ENCODE measurements around the gene TNFSF4.

Gene TNFSF4

DNA sequence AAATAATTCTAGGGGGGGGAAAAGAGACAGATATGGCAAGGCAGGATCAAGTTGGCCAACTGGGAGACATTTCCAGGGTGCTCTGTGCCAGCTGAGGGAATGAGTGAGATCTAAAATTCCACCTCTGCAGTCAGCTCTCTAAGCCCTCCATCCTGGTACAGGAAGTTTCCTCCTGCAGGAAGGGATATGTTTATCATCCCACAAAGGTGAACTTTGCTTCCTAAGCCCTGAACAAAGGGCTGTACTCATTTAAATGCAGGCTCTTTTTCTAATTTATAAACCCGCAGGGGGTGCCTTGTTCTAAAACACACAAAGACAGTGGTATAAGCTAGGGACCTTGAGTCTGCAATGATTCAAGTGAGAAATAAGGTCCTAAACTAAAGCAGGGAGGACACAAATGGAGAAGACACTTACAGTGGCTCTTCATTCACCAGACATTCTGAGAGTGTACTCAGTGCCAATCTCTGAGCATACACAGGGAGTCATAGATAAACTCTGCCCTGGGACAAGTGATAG, 3.6 kb upstream of the TNFSF4 start:
- H2BK12ac ChIP-seq (ENCODE audit: low read length), result no peak overlapping the region
- WGBS, 2 donors (ENCODE audit: extremely low coverage in 2 of 2, insufficient read length in 2 of 2, insufficient replicate concordance in 1 of 2), result no CpG with 5 or more reads among the region's 1 CpG
- no peaks in the 10 kb centered on the region for H3K36me3 ChIP-seq (replicated peaks in 1 of 2; ENCODE audit: control insufficient read depth in 2 of 2, insufficient read depth in 2 of 2, low read length in 2 of 2)
- H3K79me1 ChIP-seq (ENCODE audit: low read depth, low read length), result no peaks in the 10 kb centered on the region
- H3K4me2 ChIP-seq (ENCODE audit: insufficient read depth, low read length, poor library complexity, severe bottlenecking), result no peak overlapping the region
- DNase-seq (ENCODE audit: low spot score), result no peak
- H3K14ac ChIP-seq (ENCODE audit: low read length), result no peak overlapping the region
- no peak overlapping the region for H2BK15ac ChIP-seq (ENCODE audit: low read length)
- H2BK120ac ChIP-seq (ENCODE audit: low read depth, low read length), result no peak overlapping the region
- H3K9ac ChIP-seq (ENCODE audit: low read depth, low read length, poor library complexity), result no peak overlapping the region
- H3K4me1 ChIP-seq (ENCODE audit: control insufficient read depth in 2 of 2, insufficient read depth in 1 of 2, low read depth in 1 of 2, low read length in 2 of 2), result peaks cover 0 to 9% of the 10 kb centered on the region in 2 donors
- no peak overlapping the region for H3K4me3 ChIP-seq (ENCODE audit: low read length in 2 of 2)
- H3K18ac ChIP-seq (ENCODE audit: low read length), result no peak overlapping the region
- H2AFZ ChIP-seq (ENCODE audit: low read length), result no peak overlapping the region
- H4K91ac ChIP-seq (ENCODE audit: low read depth, low read length, poor library complexity), result no peak overlapping the region
- H3K27ac ChIP-seq (replicated peaks; ENCODE audit: low read length), result no peak overlapping the region
- H3K9me3 ChIP-seq (replicated peaks in 1 of 2; ENCODE audit: control insufficient read depth in 2 of 2, insufficient read depth in 1 of 2, low read depth in 1 of 2, low read length in 2 of 2), result no peaks in the 10 kb centered on the region
- H4K8ac ChIP-seq (ENCODE audit: low read depth, low read length), result no peak overlapping the region
- H2AK5ac ChIP-seq (ENCODE audit: low read depth, low read length), result no peak overlapping the region
- H2BK5ac ChIP-seq (ENCODE audit: low read length), result no peak overlapping the region
- H3K27me3 ChIP-seq (ENCODE audit: control insufficient read depth in 3 of 3, insufficient read depth in 3 of 3, low read depth in 1 of 3, low read length in 3 of 3), result no peaks in the 10 kb centered on the region
- H3K4ac ChIP-seq (ENCODE audit: low read length), result no peak overlapping the region
- no peak overlapping the region for H3K23ac ChIP-seq (ENCODE audit: low read depth, low read length, poor library complexity)

DNA sequence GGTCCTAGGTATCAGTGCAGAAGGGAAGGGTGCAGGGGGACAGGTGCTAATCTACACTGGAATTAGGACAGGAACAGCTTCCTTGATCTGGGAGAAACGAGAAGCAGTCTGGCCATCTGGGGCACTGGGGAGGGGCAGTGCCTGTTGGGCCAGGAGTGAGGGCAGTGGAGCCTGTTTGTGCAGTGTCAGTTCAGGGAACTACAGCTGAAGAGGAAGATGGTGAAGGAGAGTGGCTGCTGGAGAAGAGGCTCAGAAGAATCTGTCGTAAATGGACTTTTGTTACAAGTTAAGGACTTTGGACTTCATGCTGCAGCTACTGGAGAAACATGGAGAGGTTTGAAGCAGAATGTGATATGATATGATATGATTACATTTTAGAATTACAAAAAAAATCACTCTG, 3.2 kb upstream of the TNFSF4 start:
- Histone ChIP-seq H3K9me3 (replicated peaks in 1 of 2; ENCODE audit: control insufficient read depth in 2 of 2, insufficient read depth in 1 of 2, low read depth in 1 of 2, low read length in 2 of 2) (no peaks in the 10 kb centered on the region), H3K27me3 (ENCODE audit: control insufficient read depth in 3 of 3, insufficient read depth in 3 of 3, low read depth in 1 of 3, low read length in 3 of 3) (no peaks in the 10 kb centered on the region), H3K79me1 (ENCODE audit: low read depth, low read length) (no peaks in the 10 kb centered on the region), H3K4me2 (ENCODE audit: insufficient read depth, low read length, poor library complexity, severe bottlenecking) (no peak overlapping the region), H3K18ac (ENCODE audit: low read length) (no peak overlapping the region), H2BK120ac (ENCODE audit: low read depth, low read length) (no peak overlapping the region), H2BK12ac (ENCODE audit: low read length) (no peak overlapping the region), H3K9ac (ENCODE audit: low read depth, low read length, poor library complexity) (no peak overlapping the region), H3K4me1 (ENCODE audit: control insufficient read depth in 2 of 2, insufficient read depth in 1 of 2, low read depth in 1 of 2, low read length in 2 of 2) (peaks cover 0 to 10% of the 10 kb centered on the region in 2 donors), H3K4me3 (ENCODE audit: low read length in 2 of 2) (no peak overlapping the region), H2AK5ac (ENCODE audit: low read depth, low read length) (no peak overlapping the region), H3K27ac (replicated peaks; ENCODE audit: low read length) (no peak overlapping the region), H2BK5ac (ENCODE audit: low read length) (no peak overlapping the region), H3K4ac (ENCODE audit: low read length) (no peak overlapping the region), H3K36me3 (replicated peaks in 1 of 2; ENCODE audit: control insufficient read depth in 2 of 2, insufficient read depth in 2 of 2, low read length in 2 of 2) (no peaks in the 10 kb centered on the region), H3K14ac (ENCODE audit: low read length) (no peak overlapping the region), H2BK15ac (ENCODE audit: low read length) (no peak overlapping the region), H3K23ac (ENCODE audit: low read depth, low read length, poor library complexity) (no peak overlapping the region), H4K8ac (ENCODE audit: low read depth, low read length) (no peak overlapping the region), H4K91ac (ENCODE audit: low read depth, low read length, poor library complexity) (no peak overlapping the region), H2AFZ (ENCODE audit: low read length) (no peak overlapping the region)
- no CpG with 5 or more reads among the region's 2 CpGs for WGBS, 2 donors (ENCODE audit: extremely low coverage in 2 of 2, insufficient read length in 2 of 2, insufficient replicate concordance in 1 of 2)
- no peak for DNase-seq (ENCODE audit: low spot score)

DNA sequence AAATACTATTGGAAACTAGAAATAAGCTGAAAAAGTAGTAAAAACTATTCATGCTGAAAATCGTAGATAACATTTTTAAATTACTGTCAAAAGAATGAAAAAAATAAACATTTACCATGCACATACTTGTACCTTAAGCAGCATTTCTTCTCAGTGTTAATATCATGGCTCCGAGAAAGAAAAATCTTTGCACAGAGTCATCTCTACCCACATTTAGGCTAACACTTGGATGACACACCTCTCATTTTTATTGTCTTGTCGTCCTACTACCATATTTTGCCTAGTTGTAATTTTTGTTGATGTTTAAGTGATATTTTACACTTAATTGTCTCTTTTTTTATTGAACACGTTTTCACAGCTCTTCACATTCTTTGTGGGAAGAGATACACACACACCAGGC, 1.7 kb upstream of the TNFSF4 start:
- no peak overlapping the region for H3K4me2 ChIP-seq (ENCODE audit: insufficient read depth, low read length, poor library complexity, severe bottlenecking)
- H3K14ac ChIP-seq (ENCODE audit: low read length), result no peak overlapping the region
- no peak overlapping the region for H2BK120ac ChIP-seq (ENCODE audit: low read depth, low read length)
- H3K9me3 ChIP-seq (replicated peaks in 1 of 2; ENCODE audit: control insufficient read depth in 2 of 2, insufficient read depth in 1 of 2, low read depth in 1 of 2, low read length in 2 of 2), result no peaks in the 10 kb centered on the region
- no peak overlapping the region for H2AK5ac ChIP-seq (ENCODE audit: low read depth, low read length)
- H3K4ac ChIP-seq (ENCODE audit: low read length), result no peak overlapping the region
- WGBS, 2 donors (ENCODE audit: extremely low coverage in 2 of 2, insufficient read length in 2 of 2, insufficient replicate concordance in 1 of 2), result no CpG with 5 or more reads among the region's 4 CpGs
- H3K36me3 ChIP-seq (replicated peaks in 1 of 2; ENCODE audit: control insufficient read depth in 2 of 2, insufficient read depth in 2 of 2, low read length in 2 of 2), result no peaks in the 10 kb centered on the region
- no peak overlapping the region for H2BK12ac ChIP-seq (ENCODE audit: low read length)
- H3K27ac ChIP-seq (replicated peaks; ENCODE audit: low read length), result no peak overlapping the region
- peaks cover 0 to 10% of the 10 kb centered on the region in 2 donors for H3K4me1 ChIP-seq (ENCODE audit: control insufficient read depth in 2 of 2, insufficient read depth in 1 of 2, low read depth in 1 of 2, low read length in 2 of 2)
- H3K23ac ChIP-seq (ENCODE audit: low read depth, low read length, poor library complexity), result no peak overlapping the region
- no peak overlapping the region for H2AFZ ChIP-seq (ENCODE audit: low read length)
- DNase-seq (ENCODE audit: low spot score), result no peak
- H2BK15ac ChIP-seq (ENCODE audit: low read length), result no peak overlapping the region
- no peaks in the 10 kb centered on the region for H3K79me1 ChIP-seq (ENCODE audit: low read depth, low read length)
- no peak overlapping the region for H3K9ac ChIP-seq (ENCODE audit: low read depth, low read length, poor library complexity)
- no peak overlapping the region for H4K91ac ChIP-seq (ENCODE audit: low read depth, low read length, poor library complexity)
- no peak overlapping the region for H3K18ac ChIP-seq (ENCODE audit: low read length)
- no peak overlapping the region for H3K4me3 ChIP-seq (ENCODE audit: low read length in 2 of 2)
- H2BK5ac ChIP-seq (ENCODE audit: low read length), result no peak overlapping the region
- no peak overlapping the region for H4K8ac ChIP-seq (ENCODE audit: low read depth, low read length)
- H3K27me3 ChIP-seq (ENCODE audit: control insufficient read depth in 3 of 3, insufficient read depth in 3 of 3, low read depth in 1 of 3, low read length in 3 of 3), result no peaks in the 10 kb centered on the region

DNA sequence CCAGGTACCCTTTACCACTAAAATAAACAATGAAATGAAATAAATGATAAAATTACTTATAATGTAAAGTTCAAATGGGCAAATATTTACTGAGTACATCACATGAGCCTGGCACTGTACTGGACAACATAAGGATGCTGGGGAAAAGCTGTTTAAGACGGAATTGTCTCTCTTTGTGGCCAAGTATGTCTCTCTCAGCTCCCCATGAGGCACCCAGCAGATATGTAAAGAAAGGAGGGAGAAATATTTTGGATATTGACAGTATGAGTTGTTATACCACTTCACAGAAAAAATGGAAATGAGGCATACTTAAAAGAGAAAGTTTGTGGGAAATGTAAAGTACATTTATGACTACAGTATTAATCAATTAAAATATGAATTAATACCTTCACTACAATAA, 1.0 kb upstream of the TNFSF4 start:
- H4K91ac ChIP-seq (ENCODE audit: low read depth, low read length, poor library complexity), result no peak overlapping the region
- H3K9me3 ChIP-seq (replicated peaks in 1 of 2; ENCODE audit: control insufficient read depth in 2 of 2, insufficient read depth in 1 of 2, low read depth in 1 of 2, low read length in 2 of 2), result no peaks in the 10 kb centered on the region
- H3K4me3 ChIP-seq (ENCODE audit: low read length in 2 of 2), result no peak overlapping the region
- no peak overlapping the region for H3K4ac ChIP-seq (ENCODE audit: low read length)
- no peak for DNase-seq (ENCODE audit: low spot score)
- no peak overlapping the region for H3K18ac ChIP-seq (ENCODE audit: low read length)
- H2BK120ac ChIP-seq (ENCODE audit: low read depth, low read length), result no peak overlapping the region
- H3K27me3 ChIP-seq (ENCODE audit: control insufficient read depth in 3 of 3, insufficient read depth in 3 of 3, low read depth in 1 of 3, low read length in 3 of 3), result no peaks in the 10 kb centered on the region
- H4K8ac ChIP-seq (ENCODE audit: low read depth, low read length), result no peak overlapping the region
- no peak overlapping the region for H3K4me2 ChIP-seq (ENCODE audit: insufficient read depth, low read length, poor library complexity, severe bottlenecking)
- H2BK5ac ChIP-seq (ENCODE audit: low read length), result no peak overlapping the region
- no peak overlapping the region for H3K23ac ChIP-seq (ENCODE audit: low read depth, low read length, poor library complexity)
- no peak overlapping the region for H2BK15ac ChIP-seq (ENCODE audit: low read length)
- no peak overlapping the region for H2AFZ ChIP-seq (ENCODE audit: low read length)
- no peak overlapping the region for H2AK5ac ChIP-seq (ENCODE audit: low read depth, low read length)
- no CpG with 5 or more reads among the region's 1 CpG for WGBS, 2 donors (ENCODE audit: extremely low coverage in 2 of 2, insufficient read length in 2 of 2, insufficient replicate concordance in 1 of 2)
- no peak overlapping the region for H3K9ac ChIP-seq (ENCODE audit: low read depth, low read length, poor library complexity)
- no peaks in the 10 kb centered on the region for H3K79me1 ChIP-seq (ENCODE audit: low read depth, low read length)
- H3K27ac ChIP-seq (replicated peaks; ENCODE audit: low read length), result no peak overlapping the region
- peaks cover 0 to 10% of the 10 kb centered on the region in 2 donors for H3K4me1 ChIP-seq (ENCODE audit: control insufficient read depth in 2 of 2, insufficient read depth in 1 of 2, low read depth in 1 of 2, low read length in 2 of 2)
- no peak overlapping the region for H2BK12ac ChIP-seq (ENCODE audit: low read length)
- H3K14ac ChIP-seq (ENCODE audit: low read length), result no peak overlapping the region
- no peaks in the 10 kb centered on the region for H3K36me3 ChIP-seq (replicated peaks in 1 of 2; ENCODE audit: control insufficient read depth in 2 of 2, insufficient read depth in 2 of 2, low read length in 2 of 2)
